GM23338 (cell line): ENCODE data around the gene TRIM49C.
"Not testable (repeated sequence)": the region's sequence is repeated elsewhere in the genome, so short reads cannot be mapped to it uniquely, and the experiment has no call there.

ENCODE experiments used
- CREB1 ChIP-seq: fragments of 250-450 bp; sonication (Bioruptor Pico); IDR thresholded peaks from 2 replicates; pipeline ENCODE4 v1.5.0; 2020; ENCODE audit warnings: low read depth, mild to moderate bottlenecking, moderate library complexity
- EZH2 ChIP-seq: fragments of 200-600 bp; sonication (generic); IDR thresholded peaks from one replicate; pipeline ENCODE4 v1.8.0; 2017; ENCODE audit warnings: antibody characterized with exemption, mild to moderate bottlenecking, low read depth; ENCODE audit not compliant: unreplicated experiment
- EZH2phosphoT487 ChIP-seq: fragments of 200-600 bp; sonication (generic); IDR thresholded peaks from one replicate; pipeline ENCODE4 v1.8.1; 2018; ENCODE audit warnings: antibody characterized with exemption; ENCODE audit not compliant: unreplicated experiment
- NANOG ChIP-seq: IDR thresholded peaks from 2 replicates; pipeline ENCODE4 v1.6.1; 2016; ENCODE audit warnings: antibody characterized with exemption, borderline replicate concordance
- POLR2AphosphoS5 ChIP-seq: IDR thresholded peaks from 2 replicates; pipeline ENCODE4 v1.6.1; 2016; ENCODE audit warnings: antibody characterized with exemption, low read depth
- TF ChIP-seq, protein P1 (sequence below), 2 experiments: fragments of 200-600 bp in 1 of 2; sonication (generic) in 1 of 2; conservative IDR thresholded peaks; 2 replicates each; pipeline versions ENCODE4 v1.5.1 to v1.6.1; 2016 to 2017; ENCODE audit warnings: antibody characterized with exemption in 2 of 2, low read depth in 2 of 2, mild to moderate bottlenecking in 2 of 2, moderate library complexity in 1 of 2

DNA sequence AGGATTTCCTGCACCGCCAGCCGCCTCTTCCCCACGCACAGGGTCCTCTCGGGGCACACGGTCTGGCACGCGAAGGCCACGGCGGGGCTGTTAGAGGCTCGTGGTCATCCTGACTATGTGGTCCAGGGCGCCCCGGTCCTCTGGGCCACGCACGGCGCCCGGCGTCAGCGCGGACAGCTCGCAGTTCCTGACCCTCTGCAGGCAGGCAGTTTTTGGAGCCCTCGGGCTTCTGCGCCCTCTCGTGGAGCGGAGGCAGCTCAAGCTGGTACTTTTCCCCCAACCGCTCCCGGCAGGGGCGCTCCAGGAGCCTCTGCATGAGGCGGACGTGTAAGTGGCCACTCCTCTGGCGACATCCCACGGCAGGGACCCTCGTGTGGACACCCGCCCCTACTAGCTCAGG lies 21.4 kb downstream of the TRIM49C start:
- not testable (repeated sequence) for TF ChIP-seq POLR2AphosphoS5; EZH2phosphoT487; EZH2; CREB1 (CRISPR knock-in tag); NANOG
- TF ChIP-seq, protein P1, sequence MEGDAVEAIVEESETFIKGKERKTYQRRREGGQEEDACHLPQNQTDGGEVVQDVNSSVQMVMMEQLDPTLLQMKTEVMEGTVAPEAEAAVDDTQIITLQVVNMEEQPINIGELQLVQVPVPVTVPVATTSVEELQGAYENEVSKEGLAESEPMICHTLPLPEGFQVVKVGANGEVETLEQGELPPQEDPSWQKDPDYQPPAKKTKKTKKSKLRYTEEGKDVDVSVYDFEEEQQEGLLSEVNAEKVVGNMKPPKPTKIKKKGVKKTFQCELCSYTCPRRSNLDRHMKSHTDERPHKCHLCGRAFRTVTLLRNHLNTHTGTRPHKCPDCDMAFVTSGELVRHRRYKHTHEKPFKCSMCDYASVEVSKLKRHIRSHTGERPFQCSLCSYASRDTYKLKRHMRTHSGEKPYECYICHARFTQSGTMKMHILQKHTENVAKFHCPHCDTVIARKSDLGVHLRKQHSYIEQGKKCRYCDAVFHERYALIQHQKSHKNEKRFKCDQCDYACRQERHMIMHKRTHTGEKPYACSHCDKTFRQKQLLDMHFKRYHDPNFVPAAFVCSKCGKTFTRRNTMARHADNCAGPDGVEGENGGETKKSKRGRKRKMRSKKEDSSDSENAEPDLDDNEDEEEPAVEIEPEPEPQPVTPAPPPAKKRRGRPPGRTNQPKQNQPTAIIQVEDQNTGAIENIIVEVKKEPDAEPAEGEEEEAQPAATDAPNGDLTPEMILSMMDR (conservative IDR thresholded peaks at IDR 0.05; ENCODE audit: low read depth in 2 of 2), result peak in 1 of 2 experiments; percentile 42; a peak in 2 of 4 replicates
